Chondrocyte (in vitro differentiated cells): ENCODE measurements around the gene SEMA3E. TPM values are rescaled to one million over a fixed set of nuclear protein-coding genes. Genes with fewer than 3 reads are reported as not detected.

Source experiments
- DNase-seq: peaks from one replicate; pipeline ENCODE4 v3.0.0; 2021; ENCODE audit warnings: mixed read lengths, low spot score
- H3K27ac Mint-ChIP-seq: one replicate; pipeline ENCODE4 v1.8.0; 2021; ENCODE audit warnings: mild to moderate bottlenecking, moderate library complexity, mixed read lengths; ENCODE audit not compliant: unreplicated experiment
- H3K27me3 Mint-ChIP-seq: 2 replicates; pipeline ENCODE4 v1.8.0; 2021; ENCODE audit warnings: low read depth, mixed read lengths
- H3K36me3 Mint-ChIP-seq: 2 replicates; pipeline ENCODE4 v1.8.0; 2021; ENCODE audit warnings: low read depth, mixed read lengths
- H3K4me1 Mint-ChIP-seq: 2 replicates; pipeline ENCODE4 v1.8.0; 2021; ENCODE audit warnings: low read depth, mild to moderate bottlenecking, mixed read lengths
- H3K4me3 Mint-ChIP-seq: one replicate; pipeline ENCODE4 v1.8.0; 2021; ENCODE audit warnings: mild to moderate bottlenecking, moderate library complexity, mixed read lengths; ENCODE audit not compliant: unreplicated experiment
- H3K9me3 Mint-ChIP-seq: 2 replicates; pipeline ENCODE4 v1.8.0; 2021; ENCODE audit warnings: low read depth, mixed read lengths
- total RNA-seq: library from RNA; stranded (reverse); gene quantifications from 3 replicates; pipeline ENCODE4 v1.2.1, GENCODE V29; 2021
- TF ChIP-seq, protein P1 (sequence below): fragments of 200-600 bp; sonication (generic); IDR thresholded peaks from 2 replicates; pipeline ENCODE4 v1.5.0; 2021; ENCODE audit warnings: antibody characterized with exemption, mild to moderate bottlenecking, moderate library complexity

SEMA3E gene
- total RNA-seq, 1 donor from 2014 or later, result 3.7 TPM

DNA sequence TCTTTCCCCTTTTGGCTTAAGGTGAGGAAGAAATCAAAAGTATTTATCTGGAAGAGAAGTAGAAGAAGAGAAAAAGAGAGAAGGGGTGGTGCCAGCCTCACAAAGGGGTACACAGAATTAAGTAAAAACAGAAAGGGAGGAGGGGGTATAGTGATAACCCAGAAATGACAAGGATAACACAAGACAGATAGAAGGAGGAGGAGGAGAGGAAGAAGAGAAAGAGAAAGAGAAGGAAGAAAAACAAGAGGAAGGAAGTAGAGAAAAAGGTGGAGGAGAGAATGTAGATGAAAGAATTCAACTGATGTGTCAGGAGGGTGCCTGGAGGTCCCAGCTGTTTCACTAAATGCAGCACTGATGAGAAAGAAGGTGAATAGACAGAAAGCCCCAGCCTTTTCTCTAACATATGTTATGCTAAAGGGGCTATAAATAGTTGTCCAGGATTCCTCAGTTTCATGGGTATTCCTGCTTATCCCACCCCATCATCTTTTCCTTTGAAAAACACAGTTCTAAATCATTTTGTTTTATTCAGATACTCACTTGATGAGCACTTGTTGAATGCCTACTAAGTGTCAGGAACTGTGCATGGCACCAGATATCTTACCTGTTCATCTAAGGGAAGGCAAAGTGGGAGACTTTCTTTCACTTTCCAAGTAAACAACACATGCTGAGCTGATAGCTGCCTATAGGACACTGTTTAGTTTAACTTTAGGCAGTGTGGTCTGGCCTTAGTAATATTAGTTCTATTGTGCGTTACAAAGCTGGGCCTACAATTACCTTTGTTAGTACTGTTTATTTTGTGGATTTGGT lies 8.0 kb downstream of the SEMA3E start:
- peaks cover 11% of the 10 kb centered on the region for H3K4me1 Mint-ChIP-seq
- H3K27ac Mint-ChIP-seq, result no peak overlapping the region
- no peaks in the 10 kb centered on the region for H3K36me3 Mint-ChIP-seq
- TF ChIP-seq, protein P1, sequence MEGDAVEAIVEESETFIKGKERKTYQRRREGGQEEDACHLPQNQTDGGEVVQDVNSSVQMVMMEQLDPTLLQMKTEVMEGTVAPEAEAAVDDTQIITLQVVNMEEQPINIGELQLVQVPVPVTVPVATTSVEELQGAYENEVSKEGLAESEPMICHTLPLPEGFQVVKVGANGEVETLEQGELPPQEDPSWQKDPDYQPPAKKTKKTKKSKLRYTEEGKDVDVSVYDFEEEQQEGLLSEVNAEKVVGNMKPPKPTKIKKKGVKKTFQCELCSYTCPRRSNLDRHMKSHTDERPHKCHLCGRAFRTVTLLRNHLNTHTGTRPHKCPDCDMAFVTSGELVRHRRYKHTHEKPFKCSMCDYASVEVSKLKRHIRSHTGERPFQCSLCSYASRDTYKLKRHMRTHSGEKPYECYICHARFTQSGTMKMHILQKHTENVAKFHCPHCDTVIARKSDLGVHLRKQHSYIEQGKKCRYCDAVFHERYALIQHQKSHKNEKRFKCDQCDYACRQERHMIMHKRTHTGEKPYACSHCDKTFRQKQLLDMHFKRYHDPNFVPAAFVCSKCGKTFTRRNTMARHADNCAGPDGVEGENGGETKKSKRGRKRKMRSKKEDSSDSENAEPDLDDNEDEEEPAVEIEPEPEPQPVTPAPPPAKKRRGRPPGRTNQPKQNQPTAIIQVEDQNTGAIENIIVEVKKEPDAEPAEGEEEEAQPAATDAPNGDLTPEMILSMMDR, result no peak
- no peak for DNase-seq
- H3K27me3 Mint-ChIP-seq, result no peaks in the 10 kb centered on the region
- H3K9me3 Mint-ChIP-seq, result no peaks in the 10 kb centered on the region
- no peak overlapping the region for H3K4me3 Mint-ChIP-seq

DNA sequence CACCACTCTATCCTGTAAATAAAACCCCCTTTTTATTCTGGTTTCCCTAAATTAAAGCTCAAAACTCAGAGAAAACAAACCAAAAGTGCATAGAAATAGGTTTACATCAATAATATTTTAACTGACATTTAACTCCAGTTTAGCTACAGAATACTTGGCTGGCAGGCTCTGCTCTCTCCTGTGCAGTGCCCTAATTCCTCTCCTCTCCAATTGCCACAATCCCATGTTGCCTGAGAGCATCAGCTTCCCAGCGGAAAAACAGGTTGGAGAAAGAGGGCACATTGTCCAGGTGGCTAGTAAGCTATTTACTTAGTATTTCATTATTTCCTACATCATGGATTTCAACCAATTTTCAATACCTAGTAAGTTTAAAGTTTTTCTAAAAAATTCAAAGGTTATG lies 8.7 kb downstream of the SEMA3E start:
- Mint-ChIP-seq H3K27ac (no peak overlapping the region), H3K36me3 (no peaks in the 10 kb centered on the region), H3K4me3 (no peak overlapping the region), H3K9me3 (no peaks in the 10 kb centered on the region), H3K27me3 (no peaks in the 10 kb centered on the region), H3K4me1 (peaks cover 11% of the 10 kb centered on the region)
- TF ChIP-seq, protein P1, result no peak
- no peak for DNase-seq

DNA sequence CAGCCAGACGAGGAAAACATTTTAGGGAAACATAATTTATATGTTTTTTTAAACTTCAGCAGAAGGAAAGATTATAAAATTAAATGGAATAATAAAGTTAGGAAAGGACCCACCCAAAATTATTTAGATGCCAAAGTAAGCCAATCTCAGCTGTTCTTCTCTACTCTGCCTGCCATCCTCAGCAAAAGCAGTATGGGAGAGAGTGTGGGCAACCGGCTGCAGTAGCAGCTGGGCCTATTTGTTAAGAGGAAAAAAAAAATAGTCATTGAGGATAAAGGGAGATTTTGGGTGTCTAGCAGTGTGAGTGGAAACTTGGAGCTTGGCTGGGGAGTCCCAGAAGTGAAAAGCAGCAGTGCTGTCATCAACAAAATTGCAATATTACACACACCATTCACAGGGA lies 15.4 kb downstream of the SEMA3E start:
- DNase-seq, result no peak
- TF ChIP-seq, protein P1, result no peak
- H3K4me3 Mint-ChIP-seq, result no peak overlapping the region
- peaks cover 4% of the 10 kb centered on the region for H3K9me3 Mint-ChIP-seq
- no peaks in the 10 kb centered on the region for H3K36me3 Mint-ChIP-seq
- peaks cover 7% of the 10 kb centered on the region for H3K4me1 Mint-ChIP-seq
- no peaks in the 10 kb centered on the region for H3K27me3 Mint-ChIP-seq
- no peak overlapping the region for H3K27ac Mint-ChIP-seq

DNA sequence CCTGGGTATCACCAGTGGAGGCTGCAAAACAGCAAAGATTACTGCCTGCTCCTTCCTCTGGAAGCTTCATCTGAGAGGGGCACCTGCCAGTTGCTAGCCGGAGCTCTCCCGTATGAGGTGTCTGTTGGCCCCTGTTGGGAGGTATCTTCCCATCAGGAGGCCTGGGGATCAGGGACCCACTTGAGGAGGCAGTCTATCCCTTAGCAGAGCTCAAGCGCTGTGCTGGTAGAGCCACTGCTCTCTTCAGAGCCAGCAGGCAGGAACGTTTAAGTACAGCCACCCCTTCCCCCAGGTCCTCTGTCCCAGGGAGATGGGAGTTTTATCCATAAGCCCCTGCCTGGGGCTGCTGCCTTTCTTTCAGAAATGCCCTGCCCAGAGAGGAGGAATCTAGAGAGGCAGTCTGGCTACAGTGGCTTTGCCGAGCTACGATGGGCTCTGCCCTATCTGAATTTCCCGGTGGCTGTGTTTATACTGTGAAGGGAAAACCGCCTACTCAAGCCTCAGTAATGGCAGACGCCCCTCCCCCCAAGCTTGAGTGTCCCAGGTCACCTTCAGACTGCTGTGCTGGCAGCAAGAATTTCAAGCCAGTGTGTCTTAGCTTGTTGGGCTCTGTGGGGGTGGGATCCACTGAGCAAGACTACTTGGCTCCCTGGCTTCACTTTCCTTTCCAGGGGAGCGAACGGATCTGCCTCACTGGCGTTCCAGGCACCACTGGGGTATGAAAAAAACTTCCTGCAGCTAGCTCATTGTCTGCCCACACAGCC lies 19.6 kb downstream of the SEMA3E start:
- Mint-ChIP-seq H3K9me3 (peaks cover 36% of the 10 kb centered on the region), H3K27me3 (no peaks in the 10 kb centered on the region), H3K36me3 (peaks cover 7% of the 10 kb centered on the region), H3K27ac (no peak overlapping the region), H3K4me3 (no peak overlapping the region), H3K4me1 (peaks cover 7% of the 10 kb centered on the region)
- TF ChIP-seq, protein P1, result no peak
- DNase-seq, result no peak

DNA sequence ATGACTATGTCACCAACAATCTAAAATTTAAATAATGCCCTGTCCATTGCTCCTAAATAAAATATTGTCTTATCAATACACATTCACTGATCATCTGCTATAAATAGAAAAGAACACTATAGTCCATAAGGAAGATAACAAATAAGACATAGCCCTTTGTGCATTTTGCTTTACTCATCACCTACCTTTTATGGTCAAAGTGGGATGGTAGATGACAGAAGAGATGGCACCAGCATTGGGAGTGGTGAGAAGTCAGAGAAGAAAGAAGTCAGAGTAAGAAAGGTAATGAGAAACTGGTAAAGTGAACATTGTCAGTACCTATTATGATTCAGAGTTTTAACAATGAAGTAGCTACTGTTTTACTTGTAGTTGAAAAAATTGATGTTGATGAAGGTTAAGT lies 31.1 kb downstream of the SEMA3E start:
- no peak overlapping the region for H3K27ac Mint-ChIP-seq
- H3K9me3 Mint-ChIP-seq, result peaks cover 17% of the 10 kb centered on the region
- DNase-seq, result no peak
- H3K4me1 Mint-ChIP-seq, result peaks cover 13% of the 10 kb centered on the region
- H3K27me3 Mint-ChIP-seq, result no peaks in the 10 kb centered on the region
- H3K36me3 Mint-ChIP-seq, result no peaks in the 10 kb centered on the region
- H3K4me3 Mint-ChIP-seq, result no peak overlapping the region
- TF ChIP-seq, protein P1, result no peak
